Ovary (tissue), 3 donors: ENCODE results near the gene MYT1.

Experiments
- EP300 ChIP-seq: sonication (generic); formaldehyde crosslinking; IDR thresholded peaks from one replicate; pipeline ENCODE4 v1.6.1; 2017; ENCODE audit warnings: antibody characterized with exemption
- POLR2A ChIP-seq: fragments of 450-650 bp; IDR thresholded peaks from one replicate; pipeline ENCODE4 v1.6.1; 2017; ENCODE audit warnings: antibody characterized with exemption, mild to moderate bottlenecking, moderate library complexity
- TF ChIP-seq, protein P1 (sequence below), 3 donors: fragments of 450-650 bp in 2 of 3; fragments of 200-600 bp in 1 of 3; IDR thresholded peaks; one replicate each; pipeline versions ENCODE4 v1.5.1 to v1.8.0; 2016 to 2022; ENCODE audit warnings: antibody characterized with exemption in 3 of 3, mild to moderate bottlenecking in 1 of 3
- donor health status: DM: no; HTN: no; CAD: no.

DNA sequence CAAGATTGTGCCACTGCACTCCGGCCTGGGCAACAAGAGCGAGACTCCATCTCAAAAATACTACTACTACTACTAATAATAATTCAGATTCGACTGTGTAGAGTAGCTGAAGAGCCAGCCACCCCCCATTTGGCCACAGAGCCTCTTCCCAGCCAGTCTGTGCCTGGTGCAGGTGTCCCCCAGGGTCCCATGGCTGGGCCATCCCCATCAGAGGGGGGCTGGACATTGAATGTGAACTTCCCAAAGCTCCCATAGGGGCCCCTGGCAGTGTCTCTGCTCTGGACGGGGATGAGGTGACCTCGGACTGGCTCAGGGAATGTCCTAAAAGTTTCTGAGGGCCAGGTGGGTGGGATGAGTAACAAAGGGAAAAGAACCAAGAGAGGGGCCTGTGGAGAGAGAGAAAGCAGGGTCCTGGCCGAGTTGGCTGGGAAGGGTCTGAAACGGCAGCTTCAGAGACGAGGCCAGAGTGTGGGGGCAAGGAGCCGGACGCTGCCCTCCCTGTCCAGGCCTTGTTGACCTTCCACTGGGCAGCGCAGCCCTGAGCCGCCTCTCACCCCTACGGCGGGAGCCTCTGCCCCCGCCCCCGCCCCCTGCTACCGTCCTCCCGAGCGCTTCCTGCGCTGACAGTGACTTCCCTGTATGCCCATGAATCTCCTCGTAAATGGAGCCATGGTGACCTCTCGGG, 66.4 kb downstream of the MYT1 start:
- TF ChIP-seq, protein P1, sequence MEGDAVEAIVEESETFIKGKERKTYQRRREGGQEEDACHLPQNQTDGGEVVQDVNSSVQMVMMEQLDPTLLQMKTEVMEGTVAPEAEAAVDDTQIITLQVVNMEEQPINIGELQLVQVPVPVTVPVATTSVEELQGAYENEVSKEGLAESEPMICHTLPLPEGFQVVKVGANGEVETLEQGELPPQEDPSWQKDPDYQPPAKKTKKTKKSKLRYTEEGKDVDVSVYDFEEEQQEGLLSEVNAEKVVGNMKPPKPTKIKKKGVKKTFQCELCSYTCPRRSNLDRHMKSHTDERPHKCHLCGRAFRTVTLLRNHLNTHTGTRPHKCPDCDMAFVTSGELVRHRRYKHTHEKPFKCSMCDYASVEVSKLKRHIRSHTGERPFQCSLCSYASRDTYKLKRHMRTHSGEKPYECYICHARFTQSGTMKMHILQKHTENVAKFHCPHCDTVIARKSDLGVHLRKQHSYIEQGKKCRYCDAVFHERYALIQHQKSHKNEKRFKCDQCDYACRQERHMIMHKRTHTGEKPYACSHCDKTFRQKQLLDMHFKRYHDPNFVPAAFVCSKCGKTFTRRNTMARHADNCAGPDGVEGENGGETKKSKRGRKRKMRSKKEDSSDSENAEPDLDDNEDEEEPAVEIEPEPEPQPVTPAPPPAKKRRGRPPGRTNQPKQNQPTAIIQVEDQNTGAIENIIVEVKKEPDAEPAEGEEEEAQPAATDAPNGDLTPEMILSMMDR (IDR thresholded peaks at IDR 0.05) = no peak
- no peak for TF ChIP-seq POLR2A
- no peak for TF ChIP-seq EP300
